GM18520 (cell line): ENCODE results near the gene CRHR1.

Experiments used
- ATAC-seq: cut with Tn5 transposase; IDR thresholded peaks from one replicate; pipeline ENCODE4 v1.9.1; 2021; ENCODE audit not compliant: unreplicated experiment

CRHR1 gene

DNA sequence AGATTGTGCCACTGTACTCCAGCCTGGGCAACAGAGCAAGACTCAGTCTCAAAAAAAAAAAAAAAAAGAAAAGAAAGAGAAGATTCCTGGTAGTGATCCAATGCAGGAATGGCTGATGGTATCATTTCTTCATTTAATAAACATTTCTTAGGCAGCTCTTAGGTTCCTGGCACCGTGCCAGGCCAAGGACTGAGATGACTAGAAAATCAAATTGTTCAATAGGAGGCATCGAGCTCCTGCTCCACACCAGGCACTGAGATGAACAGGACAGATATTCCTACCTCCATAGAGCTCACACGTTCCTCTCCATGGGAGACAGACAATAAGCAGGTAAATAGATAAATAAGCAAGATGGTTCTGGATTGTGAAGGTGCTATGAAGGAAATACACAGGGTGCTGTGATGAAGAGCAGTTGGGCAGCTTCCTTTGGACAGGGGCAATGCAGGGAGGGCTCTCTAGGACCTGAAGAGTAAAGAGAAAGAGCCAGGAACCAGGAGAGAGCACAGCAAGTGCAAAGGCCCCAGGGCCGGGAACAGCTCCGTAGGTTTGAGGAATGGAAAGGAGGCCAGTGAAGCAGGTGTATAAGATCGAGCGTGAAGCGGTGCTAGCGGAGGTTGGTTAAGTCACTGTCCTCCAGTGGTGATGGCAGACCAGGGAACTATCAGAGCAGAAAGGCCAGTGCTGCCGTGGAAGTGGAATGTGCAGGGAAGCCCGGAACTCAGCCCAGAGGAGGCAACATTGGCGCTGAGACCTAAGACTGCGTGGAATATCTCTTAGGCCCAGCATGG, 26.5 kb upstream of the CRHR1 start:
- ATAC-seq: no peak

DNA sequence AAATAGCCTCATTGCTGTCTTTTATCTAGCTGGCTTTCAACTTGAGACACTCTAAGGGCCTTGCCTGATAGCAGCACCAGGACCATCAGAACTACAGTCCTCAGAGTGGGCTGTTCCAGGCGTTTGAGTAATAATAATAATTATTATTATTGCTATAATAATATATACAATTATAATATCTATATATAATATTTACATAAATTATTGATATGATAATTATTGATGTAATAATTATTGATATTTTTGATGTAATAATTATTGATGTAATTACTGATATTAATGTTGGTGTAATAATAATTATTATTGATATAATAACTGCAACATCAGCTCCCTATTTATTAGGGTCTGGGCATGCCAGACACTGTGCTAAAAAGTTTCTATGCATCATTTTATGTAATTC, 25.6 kb upstream of the CRHR1 start:
- no peak for ATAC-seq

DNA sequence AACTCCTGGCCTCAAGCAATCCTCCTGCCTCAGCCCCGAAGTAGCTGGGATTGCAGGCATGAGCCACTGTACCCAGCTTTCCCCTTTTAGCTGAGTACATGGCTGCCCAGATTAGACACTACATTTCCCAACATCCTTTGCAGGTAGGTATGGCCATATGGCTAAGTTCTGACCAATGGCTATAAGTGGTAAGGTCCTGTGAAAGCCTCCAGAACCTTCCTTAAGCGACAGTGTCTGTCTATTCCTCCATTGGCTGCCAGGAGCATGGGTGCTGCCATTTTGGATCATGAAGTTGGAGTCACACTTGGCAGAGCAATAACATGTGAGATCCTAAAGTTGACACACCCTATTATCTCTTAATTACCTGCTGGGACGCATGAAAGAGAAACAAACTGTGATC, 24.4 kb upstream of the CRHR1 start:
- no peak for ATAC-seq

DNA sequence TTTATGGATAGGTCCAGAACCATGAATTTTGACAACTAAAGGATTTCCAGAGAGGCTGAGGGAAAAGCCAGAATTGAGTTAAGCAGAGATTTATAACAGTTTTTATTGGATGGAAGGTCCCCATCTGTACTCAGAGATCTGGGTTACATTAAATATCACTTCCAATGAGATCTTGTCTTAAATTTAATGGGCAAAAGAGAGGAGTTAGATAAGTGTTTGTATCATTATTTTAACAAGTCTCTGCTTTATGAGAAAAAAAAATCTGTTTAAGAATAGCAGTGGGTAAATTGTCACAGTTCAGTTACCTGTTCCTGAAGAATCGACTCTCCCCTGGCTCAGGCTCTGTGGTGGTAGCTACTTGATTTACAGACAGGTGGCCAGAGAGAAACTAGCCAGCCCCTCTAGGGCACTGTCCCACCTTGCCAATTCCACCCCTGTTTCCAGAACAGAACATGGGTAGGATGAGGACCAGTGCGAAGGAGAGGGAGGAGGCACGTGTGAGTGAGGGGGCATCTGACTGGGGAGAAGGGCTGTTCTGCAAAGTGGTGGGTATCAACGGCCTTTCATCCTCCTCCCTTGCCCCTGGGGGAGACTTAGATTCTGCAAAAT, 22.1 kb upstream of the CRHR1 start:
- ATAC-seq: no peak

DNA sequence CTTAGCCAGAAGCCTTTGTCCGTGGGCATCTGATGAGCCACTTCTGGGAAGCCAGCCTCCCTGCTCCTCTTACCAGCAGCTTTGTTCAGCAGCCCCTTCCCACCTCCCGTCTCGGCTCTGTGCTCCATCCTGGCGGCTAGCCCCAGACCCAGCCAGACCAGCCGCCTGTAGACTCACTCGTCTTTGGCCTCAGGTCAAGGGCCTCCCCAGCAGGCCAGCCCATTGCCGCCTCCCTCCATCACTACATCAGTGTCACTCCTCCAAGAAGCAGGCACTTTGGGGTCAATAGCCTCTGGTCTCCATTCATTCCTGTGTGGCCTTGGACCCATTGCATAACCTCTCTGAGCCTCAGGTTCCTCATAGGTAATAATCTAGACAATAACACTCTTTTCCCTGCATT, 20.9 kb upstream of the CRHR1 start:
- ATAC-seq: no peak

DNA sequence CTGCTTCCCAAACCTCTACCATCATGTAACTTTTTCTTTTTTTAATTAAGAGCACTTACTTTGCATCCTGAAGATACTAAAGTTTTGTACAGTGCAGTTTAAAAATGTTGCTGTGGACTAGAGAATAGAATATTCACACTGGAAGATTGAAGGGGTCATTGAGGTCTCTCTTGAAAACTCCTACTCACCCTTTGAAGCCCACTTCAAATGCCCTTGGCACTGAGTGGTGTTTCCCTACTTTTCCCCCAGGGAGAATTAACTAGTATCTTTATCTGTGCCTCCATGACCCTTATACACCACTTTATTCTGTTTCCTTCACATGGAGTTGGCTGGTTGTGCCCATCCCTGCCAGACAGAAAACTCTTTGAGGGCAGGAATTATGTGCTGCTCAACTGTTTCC, 19.6 kb upstream of the CRHR1 start:
- no peak for ATAC-seq

DNA sequence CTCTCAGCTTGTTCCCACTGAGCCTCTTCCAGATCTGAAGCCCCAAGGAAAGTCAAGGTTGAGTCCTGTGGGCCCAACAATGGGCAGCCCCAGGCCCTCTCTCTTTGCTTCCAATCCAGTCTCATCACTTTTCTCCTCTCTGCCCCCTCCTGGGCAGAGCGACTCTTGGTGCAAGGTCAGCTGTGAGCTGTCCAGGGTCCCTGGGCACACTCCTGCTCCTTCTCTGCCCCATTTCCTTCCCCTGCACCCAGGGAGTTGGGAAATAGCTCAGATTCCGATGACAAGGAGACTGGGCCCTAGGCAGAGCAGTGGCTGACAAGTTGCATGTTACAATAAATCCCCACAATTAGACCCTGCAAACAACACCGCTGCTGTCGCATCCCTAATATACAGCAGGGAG, 16.1 kb upstream of the CRHR1 start:
- ATAC-seq: no peak

DNA sequence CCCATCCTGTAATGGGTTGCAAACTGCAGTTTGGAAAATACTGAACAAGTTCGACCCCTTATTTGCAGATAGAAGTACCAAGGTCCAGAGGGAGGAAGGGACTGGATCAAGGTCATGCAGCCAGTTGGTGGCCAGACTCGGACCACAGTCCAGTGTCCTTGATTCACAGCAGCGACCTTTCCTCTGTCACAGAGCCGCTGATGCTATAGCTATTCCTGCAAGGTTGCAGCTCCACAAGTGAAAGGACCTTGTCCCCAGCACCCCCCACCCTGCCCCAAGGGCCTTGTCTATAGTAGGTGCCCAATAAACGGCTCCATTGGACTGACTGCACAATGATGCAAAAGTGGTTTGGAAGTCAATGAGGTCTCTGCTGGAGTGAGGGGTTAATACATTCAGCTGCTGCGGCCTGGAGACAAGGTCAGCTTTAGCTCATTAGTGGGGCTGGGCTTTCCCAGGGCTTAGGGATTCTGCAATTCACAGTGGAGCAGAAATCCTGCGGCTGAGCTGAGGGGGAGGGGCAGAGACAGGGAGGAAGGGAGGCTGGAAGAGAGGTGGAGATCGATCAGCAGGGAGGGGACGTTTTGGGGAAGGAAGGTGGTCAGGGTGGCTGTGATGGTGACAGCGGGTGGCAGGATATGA, 13.4 kb upstream of the CRHR1 start:
- ATAC-seq: no peak

DNA sequence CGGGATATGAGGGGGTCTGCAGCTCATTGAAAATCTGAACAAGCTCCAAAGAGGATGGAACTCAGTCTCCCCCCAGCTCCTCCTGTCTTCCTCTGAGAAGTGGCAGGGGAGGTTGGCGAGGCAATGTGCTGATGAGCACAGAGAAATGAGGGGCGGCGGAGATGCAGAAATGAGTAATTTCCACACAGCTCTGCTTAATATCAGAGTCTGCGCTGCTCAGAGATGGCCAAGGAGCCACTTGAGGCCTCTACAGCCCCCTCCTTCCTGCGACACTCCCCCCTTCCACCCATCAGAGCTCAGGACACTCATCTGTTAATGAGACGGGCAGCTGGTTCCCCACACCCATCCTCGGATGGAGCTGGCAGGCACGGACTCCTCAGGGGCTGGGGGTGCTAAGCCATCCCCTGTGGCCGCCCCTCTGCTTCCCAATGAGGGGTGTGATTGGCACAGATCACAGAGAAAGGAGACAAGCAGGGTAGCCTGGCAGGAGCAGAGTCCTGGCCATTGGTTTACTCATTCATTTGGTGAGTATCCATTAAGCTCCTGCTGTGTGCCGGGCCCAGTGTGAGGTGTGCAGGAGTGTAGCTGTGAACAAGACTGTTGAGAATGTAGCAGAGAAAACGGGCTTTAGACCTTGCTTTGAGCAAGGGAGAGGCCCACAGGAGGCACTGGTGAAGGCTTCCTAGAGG, 12.7 kb upstream of the CRHR1 start:
- no peak for ATAC-seq

DNA sequence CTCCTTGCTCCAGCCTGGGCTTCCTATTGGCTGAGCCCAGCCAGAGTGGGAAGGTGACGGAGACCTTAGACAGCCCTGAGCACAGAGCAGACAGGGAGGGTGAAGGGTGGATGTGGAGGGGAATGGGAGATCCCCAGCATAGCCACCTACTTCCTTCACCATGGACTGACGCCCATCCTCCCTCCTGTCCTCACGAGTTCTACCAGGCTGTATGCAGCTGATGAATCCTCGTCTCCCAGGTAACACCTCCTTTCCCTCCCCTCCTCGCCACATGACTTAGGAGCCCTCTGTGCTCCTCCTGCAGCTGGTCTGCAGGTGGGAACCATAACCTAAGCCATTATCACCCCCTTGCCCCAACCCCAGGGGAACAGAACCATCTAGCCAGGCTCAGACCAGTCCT, 9.0 kb upstream of the CRHR1 start:
- no peak for ATAC-seq

DNA sequence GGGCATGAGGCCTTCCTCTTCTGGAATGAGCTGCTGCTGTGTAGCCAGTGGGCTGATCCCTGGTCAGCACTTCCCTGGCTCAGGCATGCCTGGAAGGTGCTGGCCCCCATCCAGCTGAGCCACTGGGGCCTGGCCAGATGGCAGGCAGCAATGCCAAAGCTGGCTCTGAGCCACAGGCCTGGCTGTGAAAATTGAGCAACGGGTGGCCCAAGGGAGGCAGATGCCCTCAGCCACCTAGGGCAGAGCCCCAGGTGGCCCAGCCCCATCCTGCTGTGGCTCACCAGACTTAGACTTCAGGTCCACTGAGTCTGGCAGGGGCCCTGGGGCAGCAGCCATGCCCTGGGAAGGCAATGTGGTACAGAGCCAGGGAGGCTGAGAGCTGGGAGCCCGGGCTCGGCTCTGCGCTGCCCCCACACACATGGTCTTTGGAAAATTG, 8.5 kb upstream of the CRHR1 start:
- no peak for ATAC-seq

DNA sequence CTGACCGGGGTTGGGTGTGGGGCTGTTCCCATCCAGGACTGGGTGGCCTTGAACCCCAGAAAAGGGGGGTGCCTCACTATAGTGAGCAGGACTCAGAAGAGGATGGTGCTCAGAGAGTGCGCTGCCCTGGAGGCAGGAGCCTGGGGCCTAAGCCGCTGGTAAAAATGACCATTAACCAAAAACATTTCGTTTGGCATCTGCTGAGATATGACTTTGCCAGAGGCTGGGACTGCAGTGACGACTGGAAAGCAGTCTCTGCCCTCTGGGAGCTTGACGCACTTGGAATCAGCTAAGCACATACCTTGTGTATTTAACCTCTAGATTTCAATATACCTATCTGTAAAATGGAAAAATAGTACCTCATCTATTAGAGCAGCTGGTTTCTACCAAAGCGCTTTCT, 7.2 kb upstream of the CRHR1 start:
- ATAC-seq: no peak

DNA sequence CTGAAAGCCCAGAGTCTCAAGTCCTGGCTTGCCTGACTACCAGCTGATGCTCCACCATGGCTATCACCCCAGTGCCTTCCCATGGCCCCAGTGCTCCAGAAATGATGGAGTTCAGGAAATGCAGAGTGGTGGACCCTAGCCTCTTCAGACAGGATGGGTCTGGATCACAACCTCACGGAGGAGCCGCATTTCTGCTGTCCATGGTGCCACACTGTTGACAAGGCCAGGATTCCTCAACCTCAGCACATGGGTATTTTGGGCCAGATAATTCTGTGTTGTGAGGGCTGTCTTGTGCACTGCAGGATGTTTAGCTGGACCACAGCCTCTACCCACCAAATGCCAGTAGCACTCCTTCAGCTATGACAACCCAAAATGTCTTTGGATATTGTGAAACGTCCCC, 6.7 kb upstream of the CRHR1 start:
- ATAC-seq: no peak

DNA sequence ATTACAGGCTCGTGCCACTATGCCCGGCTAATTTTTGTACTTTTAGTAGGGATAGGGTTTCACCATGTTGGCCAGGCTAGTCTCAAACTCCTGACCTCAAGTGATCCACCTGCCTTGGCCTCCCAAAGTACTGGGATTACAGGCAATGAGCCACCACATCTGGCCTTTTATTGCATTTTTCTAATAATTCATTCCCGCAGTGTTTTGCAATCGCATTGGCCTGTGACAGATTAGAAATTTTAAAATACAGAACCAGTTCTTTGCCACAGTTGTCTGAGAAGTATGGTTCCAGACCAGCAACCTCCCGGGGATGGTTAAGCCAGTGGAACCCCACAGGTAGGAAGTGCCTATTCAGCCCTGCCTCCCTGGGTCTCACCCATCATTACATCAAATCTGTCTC, 3.2 kb upstream of the CRHR1 start:
- no peak for ATAC-seq

DNA sequence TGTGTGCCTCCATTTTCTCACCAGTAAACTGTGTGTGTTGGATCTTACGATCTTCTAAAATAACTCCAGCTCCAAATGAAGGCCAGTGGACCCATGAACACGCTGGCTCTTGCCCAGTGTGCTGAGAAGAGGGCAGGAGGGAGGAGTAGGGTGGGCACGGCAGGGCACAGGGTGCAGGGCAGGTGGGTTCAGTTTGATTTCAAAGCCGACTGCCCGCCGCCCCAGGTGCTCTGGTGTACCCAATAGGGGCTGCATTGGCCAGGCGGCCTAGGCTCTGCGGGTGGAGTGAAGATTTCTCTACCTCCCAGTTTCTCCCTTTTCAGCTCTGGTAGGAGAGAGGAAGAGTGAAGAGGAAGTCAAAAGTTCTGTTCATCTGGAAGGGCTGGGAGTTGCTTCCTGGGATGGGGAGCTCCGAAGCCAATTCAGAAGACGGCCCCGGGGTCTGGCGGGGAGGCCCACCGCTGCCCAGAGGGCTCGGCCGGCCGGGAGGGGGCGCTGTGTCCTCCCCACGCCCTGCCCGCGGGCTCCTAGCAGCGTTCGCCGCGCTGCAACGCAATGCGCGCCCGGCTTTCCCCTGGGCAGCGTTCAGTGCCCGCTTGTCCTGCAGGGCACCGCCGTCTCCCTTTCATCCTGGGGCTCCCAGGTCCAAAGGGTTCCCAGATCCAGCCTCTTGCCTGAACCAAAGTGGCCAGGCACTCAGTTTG, 1.1 kb upstream of the CRHR1 start:
- no peak for ATAC-seq

DNA sequence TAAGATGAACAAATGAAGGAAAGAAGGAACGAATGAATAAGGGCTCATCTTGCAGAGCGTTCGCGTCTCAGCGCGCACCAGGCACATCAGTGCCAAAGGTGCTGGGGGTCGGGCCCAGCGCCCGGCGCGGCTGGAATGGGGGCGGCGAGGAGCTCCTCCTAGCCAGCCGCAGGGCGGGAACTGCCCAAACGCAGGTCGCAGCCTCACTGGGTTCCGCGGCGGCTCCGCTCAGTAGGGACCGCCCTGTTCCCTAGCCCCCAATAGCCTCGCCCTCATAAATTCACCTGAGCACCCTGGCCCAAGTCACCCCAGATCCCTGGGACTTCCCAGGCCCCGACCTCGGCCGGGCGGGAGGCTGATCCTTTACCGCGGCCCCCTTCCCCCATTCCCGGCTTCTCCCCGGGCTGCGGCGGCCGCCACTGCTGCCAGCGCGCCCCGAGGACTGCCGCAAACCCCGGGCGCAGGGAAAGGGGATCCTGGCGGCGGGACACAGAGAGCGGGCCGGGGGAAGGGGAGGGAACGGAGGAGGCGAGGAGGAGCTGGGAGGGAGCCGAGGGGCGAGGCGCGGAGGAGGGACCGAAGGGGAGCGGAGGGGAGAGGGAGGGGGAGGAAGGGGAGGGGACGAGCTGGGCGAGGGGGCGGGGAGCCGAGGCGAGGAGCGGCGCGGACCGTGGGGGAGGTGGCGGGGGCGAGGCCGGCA, 377 bp upstream of the CRHR1 start:
- no peak for ATAC-seq

DNA sequence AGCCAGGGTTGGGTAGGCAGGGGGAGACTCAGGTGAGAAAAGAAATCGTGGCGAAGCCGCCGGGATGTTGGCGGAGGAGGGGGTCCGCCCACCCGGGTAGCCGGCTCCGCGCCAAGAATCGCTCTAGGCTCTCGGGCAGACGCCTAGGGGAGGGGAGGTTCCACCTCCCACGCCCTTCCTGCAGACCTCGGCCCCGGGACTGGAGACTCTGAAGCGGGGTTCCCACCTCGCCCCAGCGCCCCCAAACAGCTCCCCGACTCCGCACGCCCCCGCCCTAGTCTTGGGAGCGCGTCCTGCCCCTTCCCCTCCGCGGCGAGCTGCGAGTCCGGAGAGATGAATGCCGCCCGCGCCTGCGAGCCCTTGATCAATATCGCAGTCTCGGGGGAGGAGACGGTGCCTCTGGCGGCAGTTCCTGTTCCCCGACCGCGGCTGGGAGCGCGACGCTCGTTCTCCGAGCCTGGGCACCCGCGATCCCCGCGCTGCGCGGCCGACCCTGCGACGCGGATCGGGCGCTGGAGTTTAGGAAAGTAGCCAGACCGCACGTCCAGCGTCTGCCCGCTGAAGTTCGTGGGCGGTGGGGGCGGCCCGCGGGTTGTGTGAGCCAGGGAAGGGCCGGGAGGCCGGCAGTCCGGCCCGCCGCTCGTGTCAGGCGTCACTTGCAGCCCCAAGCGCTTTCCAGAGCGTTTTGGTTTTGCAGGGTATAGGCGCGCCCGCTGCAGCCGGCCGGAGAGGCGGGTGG, 790 bp downstream of the CRHR1 start:
- ATAC-seq: no peak

DNA sequence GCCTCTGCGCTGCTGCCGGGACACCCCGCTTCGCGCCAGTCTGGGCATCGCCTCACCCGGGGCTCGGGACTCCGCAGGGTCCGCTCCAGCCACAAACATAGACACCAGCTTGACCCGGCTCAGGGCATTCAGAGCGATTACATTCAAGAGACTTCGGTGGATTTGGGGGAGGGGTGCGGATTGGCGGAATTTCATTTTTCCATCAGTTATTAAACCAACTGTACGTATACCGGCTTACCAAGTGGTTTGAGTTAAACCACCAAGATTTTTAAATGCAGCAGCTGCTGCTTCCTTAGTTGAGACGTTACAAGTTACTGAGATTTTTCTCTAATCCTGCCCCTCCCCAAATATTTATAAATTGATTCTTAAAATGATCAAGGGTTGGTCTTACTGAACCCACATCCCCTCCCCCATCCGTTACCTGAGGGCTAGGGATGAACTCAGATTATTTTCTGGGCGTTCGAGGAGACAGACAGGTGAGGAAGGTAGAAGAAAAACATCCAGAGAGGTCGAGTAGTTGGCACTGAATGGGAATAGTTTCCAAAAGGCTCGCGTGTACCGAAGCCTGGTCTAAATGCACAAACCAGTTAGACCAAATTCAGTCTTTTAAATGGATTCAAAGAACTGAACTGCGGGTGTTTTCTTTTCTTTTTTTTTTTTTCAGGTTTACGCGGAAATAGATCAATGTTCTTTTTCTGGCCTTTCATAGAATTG, 1.5 kb downstream of the CRHR1 start:
- ATAC-seq: no peak

DNA sequence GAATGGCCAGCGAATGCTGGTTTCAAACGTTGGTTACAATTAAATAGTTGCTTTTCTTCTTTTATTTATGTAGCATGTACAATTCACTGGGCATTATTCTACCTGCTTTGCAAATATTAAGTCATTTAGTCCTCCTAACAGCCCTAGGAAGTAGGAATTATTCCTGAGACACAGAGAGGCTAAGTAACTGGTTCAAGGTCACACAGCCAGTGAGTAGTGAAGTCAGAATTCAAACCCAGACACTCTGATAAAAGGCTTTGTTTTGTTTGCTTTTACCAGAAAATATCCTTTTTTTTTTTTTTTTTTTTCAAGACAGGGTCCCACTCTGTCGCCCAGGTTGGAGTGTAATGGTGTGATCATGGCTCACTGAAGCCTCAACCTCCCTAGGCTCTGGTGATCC, 2.2 kb downstream of the CRHR1 start:
- no peak for ATAC-seq
